ENCODE results near the gene IFT122. TPM values are rescaled to one million over a fixed set of nuclear protein-coding genes. Genes with fewer than 3 reads are reported as not detected.
"Not testable (repeated sequence)": the region's sequence is repeated elsewhere in the genome, so short reads cannot be mapped to it uniquely, and the experiment has no call there.

IFT122 gene
- 21.4 and 38.0 TPM in 2 replicates for total RNA-seq (ENCODE audit: low replicate concordance)

- peak within 1 kb of the TSS; percentile 98 for H3K4me3 ChIP-seq (ENCODE audit: low read depth, low read length)
- peak; percentile 3 for TF ChIP-seq CTCF (IDR thresholded peaks at IDR 0.05; ENCODE audit: insufficient read depth, low read length)
- DNase-seq (ENCODE audit: low read depth) = peak; percentile 99
Measured at GRCh38 chr3:129439817-129440617, at the start of gene IFT122, which contains the start of gene MBD4. Gene IFT122, plus strand, starts transcription at chr3:129440224. Its CDS starts 107 bp downstream, at chr3:129440331. Gene MBD4, minus strand, starts transcription at chr3:129439948. Its CDS starts 115 bp downstream, at chr3:129439833.

- not testable (repeated sequence) for DNase-seq (ENCODE audit: low read depth); H3K4me3 ChIP-seq (ENCODE audit: low read depth, low read length)
Measured at GRCh38 chr3:129391583-129391982, 48.4 kb upstream of the IFT122 start.

GRCh38 chr3:129392106-129392887, 47.7 kb upstream of the IFT122 start:
- DNase-seq (ENCODE audit: low read depth); H3K4me3 ChIP-seq (ENCODE audit: low read depth, low read length): not testable (repeated sequence)

GRCh38 chr3:129393271-129393670, 46.8 kb upstream of the IFT122 start:
- DNase-seq (ENCODE audit: low read depth) = no peak
- H3K4me3 ChIP-seq (ENCODE audit: low read depth, low read length) = no peak overlapping the region
- no peak for TF ChIP-seq CTCF (IDR thresholded peaks at IDR 0.05; ENCODE audit: insufficient read depth, low read length)

GRCh38 chr3:129393760-129394564, 46.1 kb upstream of the IFT122 start:
- not testable (repeated sequence) for H3K4me3 ChIP-seq (ENCODE audit: low read depth, low read length); DNase-seq (ENCODE audit: low read depth)

- DNase-seq (ENCODE audit: low read depth) = no peak
- TF ChIP-seq CTCF (IDR thresholded peaks at IDR 0.05; ENCODE audit: insufficient read depth, low read length) = no peak
- H3K4me3 ChIP-seq (ENCODE audit: low read depth, low read length) = peak overlapping the region; percentile 90
Measured at GRCh38 chr3:129398803-129399144, 41.2 kb upstream of the IFT122 start.

GRCh38 chr3:129399145-129399894, 40.7 kb upstream of the IFT122 start:
- peak; percentile 85 for TF ChIP-seq CTCF (IDR thresholded peaks at IDR 0.05; ENCODE audit: insufficient read depth, low read length)
- H3K4me3 ChIP-seq (ENCODE audit: low read depth, low read length) = peak overlapping the region; percentile 90
- peak; percentile 99 for DNase-seq (ENCODE audit: low read depth)

All from fibroblast of the aortic adventitia (primary cell).